DOHH2 (cell line): Measurements from ENCODE around the gene MBTD1.
A peak's percentile ranks its signal among the peaks of the same experiment; 100 is the strongest.

Experiments used
- H3F3A ChIP-seq: fragments of 200-600 bp; sonication (generic), shearing (Covaris generic); 2 replicates; pipeline ENCODE4 v1.6.0; 2016; ENCODE audit warnings: antibody characterized with exemption, mild to moderate bottlenecking; ENCODE audit not compliant: control insufficient read depth, insufficient read depth
- H3K27ac ChIP-seq: fragments of 200-600 bp; sonication (generic); 2 replicates; pipeline ENCODE4 v1.5.1; 2014; ENCODE audit warnings: low read depth, mild to moderate bottlenecking, low read length, moderate library complexity
- H3K27me3 ChIP-seq: fragments of 200-600 bp; sonication (generic); 2 replicates; pipeline ENCODE4 v1.6.1; 2014; ENCODE audit warnings: mild to moderate bottlenecking, low read length, mixed read lengths; ENCODE audit not compliant: control insufficient read depth
- H3K36me3 ChIP-seq: fragments of 200-600 bp; sonication (generic); 2 replicates; pipeline ENCODE4 v1.6.1; 2014; ENCODE audit warnings: mild to moderate bottlenecking, low read length, moderate library complexity, mixed read lengths; ENCODE audit not compliant: control insufficient read depth
- H3K4me1 ChIP-seq: fragments of 200-600 bp; sonication (generic); 2 replicates; pipeline ENCODE4 v1.6.1; 2014; ENCODE audit warnings: mild to moderate bottlenecking, low read length, mixed read lengths; ENCODE audit not compliant: control insufficient read depth
- H3K4me2 ChIP-seq: fragments of 200-600 bp; sonication (generic); 2 replicates; pipeline ENCODE4 v1.6.0; 2014; ENCODE audit warnings: mild to moderate bottlenecking, low read length, moderate library complexity
- H3K4me3 ChIP-seq: fragments of 200-600 bp; sonication (generic); 2 replicates; pipeline ENCODE4 v1.5.1; 2014; ENCODE audit warnings: mild to moderate bottlenecking, low read length, mixed read lengths
- H3K79me2 ChIP-seq: fragments of 200-600 bp; sonication (generic); 2 replicates; pipeline ENCODE4 v1.6.1; 2014; ENCODE audit warnings: mild to moderate bottlenecking, low read length, mixed read lengths; ENCODE audit not compliant: control insufficient read depth
- H3K9me2 ChIP-seq: fragments of 200-600 bp; sonication (generic); replicated peaks from 2 replicates; pipeline ENCODE4 v1.6.1; 2014; ENCODE audit warnings: mild to moderate bottlenecking, low read length, mixed read lengths; ENCODE audit not compliant: control insufficient read depth
- H3K9me3 ChIP-seq: fragments of 200-600 bp; sonication (generic); 2 replicates; pipeline ENCODE4 v1.6.1; 2014; ENCODE audit warnings: antibody characterized with exemption, low read length, mixed read lengths; ENCODE audit not compliant: control insufficient read depth, insufficient read depth
- H4K20me1 ChIP-seq: fragments of 200-600 bp; sonication (generic); 2 replicates; pipeline ENCODE4 v1.6.0; 2014; ENCODE audit warnings: low read depth, mild to moderate bottlenecking, antibody characterized with exemption, low read length, moderate library complexity; ENCODE audit not compliant: control insufficient read depth, insufficient read depth
- EZH2phosphoT487 ChIP-seq: fragments of 200-600 bp; sonication (generic); IDR thresholded peaks from 2 replicates; pipeline ENCODE4 v1.6.1; 2017; ENCODE audit warnings: borderline replicate concordance, mild to moderate bottlenecking, antibody characterized with exemption, low read length, moderate library complexity, mixed read lengths
- TF ChIP-seq, protein P1 (sequence below): fragments of 200-600 bp; sonication (generic); IDR thresholded peaks from one replicate; pipeline ENCODE4 v1.5.1; 2014; ENCODE audit warnings: antibody characterized with exemption, mild to moderate bottlenecking, low read depth, low read length; ENCODE audit not compliant: poor library complexity, severe bottlenecking

Gene MBTD1

GRCh38 chr17:51240275-51240674 lies 19.6 kb downstream of the MBTD1 start:
- H3K27me3 ChIP-seq: no peaks in the 10 kb centered on the region
- H3K4me3 ChIP-seq: no peak overlapping the region
- H3K4me2 ChIP-seq: no peak overlapping the region
- no peaks in the 10 kb centered on the region for H3K9me3 ChIP-seq
- H3K36me3 ChIP-seq: peaks cover 14% of the 10 kb centered on the region
- no peak for TF ChIP-seq EZH2phosphoT487
- TF ChIP-seq, protein P1, sequence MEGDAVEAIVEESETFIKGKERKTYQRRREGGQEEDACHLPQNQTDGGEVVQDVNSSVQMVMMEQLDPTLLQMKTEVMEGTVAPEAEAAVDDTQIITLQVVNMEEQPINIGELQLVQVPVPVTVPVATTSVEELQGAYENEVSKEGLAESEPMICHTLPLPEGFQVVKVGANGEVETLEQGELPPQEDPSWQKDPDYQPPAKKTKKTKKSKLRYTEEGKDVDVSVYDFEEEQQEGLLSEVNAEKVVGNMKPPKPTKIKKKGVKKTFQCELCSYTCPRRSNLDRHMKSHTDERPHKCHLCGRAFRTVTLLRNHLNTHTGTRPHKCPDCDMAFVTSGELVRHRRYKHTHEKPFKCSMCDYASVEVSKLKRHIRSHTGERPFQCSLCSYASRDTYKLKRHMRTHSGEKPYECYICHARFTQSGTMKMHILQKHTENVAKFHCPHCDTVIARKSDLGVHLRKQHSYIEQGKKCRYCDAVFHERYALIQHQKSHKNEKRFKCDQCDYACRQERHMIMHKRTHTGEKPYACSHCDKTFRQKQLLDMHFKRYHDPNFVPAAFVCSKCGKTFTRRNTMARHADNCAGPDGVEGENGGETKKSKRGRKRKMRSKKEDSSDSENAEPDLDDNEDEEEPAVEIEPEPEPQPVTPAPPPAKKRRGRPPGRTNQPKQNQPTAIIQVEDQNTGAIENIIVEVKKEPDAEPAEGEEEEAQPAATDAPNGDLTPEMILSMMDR: no peak
- no peak overlapping the region for H3K27ac ChIP-seq
- H3K9me2 ChIP-seq: no peaks in the 10 kb centered on the region
- peaks cover 8% of the 10 kb centered on the region for H3F3A ChIP-seq
- peaks cover 21% of the 10 kb centered on the region for H3K4me1 ChIP-seq
- no peaks in the 10 kb centered on the region for H4K20me1 ChIP-seq
- peaks cover 44% of the 10 kb centered on the region for H3K79me2 ChIP-seq

DNA sequence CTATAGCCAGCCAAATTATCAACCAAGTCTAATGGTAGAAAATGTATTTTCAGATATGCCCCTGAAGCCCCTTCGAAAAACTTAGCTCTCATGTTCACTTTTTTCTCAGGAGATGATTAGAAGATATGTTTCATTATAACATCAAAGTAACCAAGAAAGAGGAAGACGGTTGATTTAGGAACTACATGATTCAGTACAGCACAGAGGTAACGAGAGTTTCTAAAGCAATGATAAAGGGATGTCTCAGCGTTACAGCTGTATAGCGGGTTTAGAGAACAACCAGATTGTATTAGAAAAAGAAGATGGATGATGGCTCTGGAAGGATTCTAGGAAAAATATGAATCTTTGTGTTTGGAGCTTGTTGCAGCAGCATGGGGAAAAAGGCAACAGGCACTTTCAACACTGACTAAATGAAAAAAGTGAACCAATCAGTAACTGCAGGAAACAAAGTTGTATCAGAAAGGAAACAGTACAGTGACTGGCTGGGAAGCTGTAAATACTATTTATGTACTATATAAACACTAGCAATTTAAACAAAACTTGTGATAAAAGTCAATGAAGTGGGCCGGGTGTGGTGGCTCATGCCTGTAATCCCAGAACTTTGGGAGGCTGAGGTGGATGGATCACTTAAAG lies 21.5 kb downstream of the MBTD1 start:
- Histone ChIP-seq H3K36me3 (peaks cover 14% of the 10 kb centered on the region), H3K4me3 (peak overlapping the region; percentile 51), H3K9me2 (no peaks in the 10 kb centered on the region), H3K9me3 (no peaks in the 10 kb centered on the region), H4K20me1 (no peaks in the 10 kb centered on the region), H3K27ac (peak overlapping the region; percentile 47), H3K4me1 (peaks cover 21% of the 10 kb centered on the region), H3K4me2 (peak overlapping the region; percentile 69), H3F3A (peaks cover 8% of the 10 kb centered on the region), H3K27me3 (no peaks in the 10 kb centered on the region), H3K79me2 (peaks cover 60% of the 10 kb centered on the region)
- TF ChIP-seq, protein P1: no peak
- TF ChIP-seq EZH2phosphoT487: no peak

GRCh38 chr17:51234162-51234561 lies 25.7 kb downstream of the MBTD1 start:
- no peaks in the 10 kb centered on the region for H3K27me3 ChIP-seq
- no peak overlapping the region for H3K27ac ChIP-seq
- H3K4me3 ChIP-seq: no peak overlapping the region
- peaks cover 2% of the 10 kb centered on the region; the same call in 1 of the 2 replicates for H3F3A ChIP-seq
- TF ChIP-seq EZH2phosphoT487: no peak
- TF ChIP-seq, protein P1: no peak
- H4K20me1 ChIP-seq: no peaks in the 10 kb centered on the region
- no peak overlapping the region for H3K4me2 ChIP-seq
- peaks cover 30% of the 10 kb centered on the region for H3K4me1 ChIP-seq
- H3K79me2 ChIP-seq: peaks cover 88% of the 10 kb centered on the region
- H3K9me3 ChIP-seq: no peaks in the 10 kb centered on the region
- peaks cover 14% of the 10 kb centered on the region for H3K36me3 ChIP-seq
- no peaks in the 10 kb centered on the region for H3K9me2 ChIP-seq
